ENCODE measurements around the gene PRDM15.

Gene PRDM15

DNA sequence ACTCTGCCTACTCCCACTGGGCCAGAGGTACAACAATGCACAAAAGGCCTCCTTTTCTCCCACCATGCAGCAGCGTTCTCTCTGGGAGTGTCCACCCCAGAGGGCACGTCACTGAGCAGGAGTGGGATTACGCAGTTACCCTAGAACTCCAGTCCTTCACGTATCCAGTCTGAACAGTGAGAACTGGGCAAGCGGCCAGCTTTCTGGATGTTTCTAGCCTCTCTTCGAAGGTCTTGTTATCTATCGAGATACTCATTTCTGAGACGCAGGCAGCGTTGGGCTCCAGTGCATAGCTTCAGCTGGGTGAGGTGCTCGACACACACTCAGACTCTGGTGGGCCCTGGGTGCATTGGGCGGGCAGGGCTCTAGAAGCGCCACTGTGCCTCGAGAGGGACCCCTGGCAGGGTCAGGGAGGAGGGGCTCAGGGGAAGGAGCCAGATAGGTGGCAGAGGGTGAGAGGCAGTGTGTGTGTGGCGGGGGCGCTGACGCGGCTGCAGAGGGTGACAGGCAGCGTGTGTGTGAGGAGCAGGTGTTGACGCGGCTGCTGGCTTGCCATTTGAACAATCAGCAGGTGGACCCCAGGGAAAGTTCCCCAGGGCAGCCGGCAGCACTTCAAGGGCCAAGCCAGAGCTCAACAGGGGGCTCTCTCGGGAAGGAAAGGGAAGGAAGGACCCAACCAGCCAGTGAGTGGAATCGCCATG is 27.9 kb downstream of the PRDM15 start:
- DNase-seq (ENCODE audit: low read depth): no peak
- no peak overlapping the region for H3K4me3 ChIP-seq (ENCODE audit: low read length)
- TF ChIP-seq, protein P1, sequence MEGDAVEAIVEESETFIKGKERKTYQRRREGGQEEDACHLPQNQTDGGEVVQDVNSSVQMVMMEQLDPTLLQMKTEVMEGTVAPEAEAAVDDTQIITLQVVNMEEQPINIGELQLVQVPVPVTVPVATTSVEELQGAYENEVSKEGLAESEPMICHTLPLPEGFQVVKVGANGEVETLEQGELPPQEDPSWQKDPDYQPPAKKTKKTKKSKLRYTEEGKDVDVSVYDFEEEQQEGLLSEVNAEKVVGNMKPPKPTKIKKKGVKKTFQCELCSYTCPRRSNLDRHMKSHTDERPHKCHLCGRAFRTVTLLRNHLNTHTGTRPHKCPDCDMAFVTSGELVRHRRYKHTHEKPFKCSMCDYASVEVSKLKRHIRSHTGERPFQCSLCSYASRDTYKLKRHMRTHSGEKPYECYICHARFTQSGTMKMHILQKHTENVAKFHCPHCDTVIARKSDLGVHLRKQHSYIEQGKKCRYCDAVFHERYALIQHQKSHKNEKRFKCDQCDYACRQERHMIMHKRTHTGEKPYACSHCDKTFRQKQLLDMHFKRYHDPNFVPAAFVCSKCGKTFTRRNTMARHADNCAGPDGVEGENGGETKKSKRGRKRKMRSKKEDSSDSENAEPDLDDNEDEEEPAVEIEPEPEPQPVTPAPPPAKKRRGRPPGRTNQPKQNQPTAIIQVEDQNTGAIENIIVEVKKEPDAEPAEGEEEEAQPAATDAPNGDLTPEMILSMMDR (conservative IDR thresholded peaks at IDR 0.05; ENCODE audit: low read depth, low read length): no peak

DNA sequence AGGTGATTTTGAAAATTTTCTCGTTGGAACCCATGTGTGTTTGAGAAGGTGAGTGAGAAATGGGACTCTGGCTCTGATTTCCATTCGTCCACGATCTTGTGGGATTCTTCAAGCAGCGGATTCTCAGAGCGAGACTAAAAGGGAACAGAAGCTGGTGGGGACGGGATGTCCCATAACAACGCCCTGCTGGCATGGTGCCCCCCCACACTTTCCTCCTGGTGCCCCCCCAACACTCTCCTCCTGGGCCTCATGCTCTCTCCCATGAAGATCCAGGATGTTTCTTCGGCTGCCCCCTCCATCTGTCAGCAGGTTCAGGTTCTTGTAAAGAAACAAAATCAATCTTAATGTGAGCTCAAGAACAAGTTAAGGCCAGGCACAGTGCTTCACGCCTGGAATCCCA is 29.1 kb downstream of the PRDM15 start:
- no peak overlapping the region for H3K4me3 ChIP-seq (ENCODE audit: low read length)

DNA sequence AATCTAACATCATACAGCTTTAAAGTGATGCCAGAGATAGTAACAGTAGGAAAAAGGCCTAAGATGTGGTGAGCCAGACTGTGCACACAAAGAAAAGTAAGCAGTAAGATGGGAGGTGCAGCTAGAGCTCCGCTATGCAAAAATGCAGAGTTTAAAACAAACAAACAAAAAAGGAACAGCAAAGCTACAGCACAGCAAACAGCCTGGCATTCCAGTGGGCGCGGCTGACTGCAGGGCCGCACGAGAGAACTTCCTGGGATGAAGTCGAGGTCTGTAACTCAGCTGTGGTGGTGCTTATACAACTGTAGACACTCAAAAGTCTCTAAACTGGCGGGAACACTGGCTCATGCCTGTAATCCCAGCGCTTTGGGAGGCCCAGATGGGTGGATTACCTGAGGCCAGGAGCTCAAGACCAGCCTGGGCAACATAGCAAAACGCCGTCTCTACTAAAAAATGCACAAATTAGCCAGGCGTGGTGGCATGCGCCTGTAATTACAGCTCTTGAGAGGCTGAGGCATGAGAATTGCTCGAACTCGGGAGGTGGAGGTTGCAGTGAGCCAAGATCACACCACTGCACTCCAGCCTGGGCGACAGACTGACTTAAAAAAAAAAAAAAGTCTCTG is 30.1 kb downstream of the PRDM15 start:
- DNase-seq (ENCODE audit: low read depth): no peak
- H3K4me3 ChIP-seq (ENCODE audit: low read length): no peak overlapping the region
- TF ChIP-seq, protein P1 (conservative IDR thresholded peaks at IDR 0.05; ENCODE audit: low read depth, low read length): no peak

More for the DNA sequence above, 29.1 kb downstream of the PRDM15 start:
- no peak for DNase-seq (ENCODE audit: low read depth)
- TF ChIP-seq, protein P1 (conservative IDR thresholded peaks at IDR 0.05; ENCODE audit: low read depth, low read length): no peak

DNA sequence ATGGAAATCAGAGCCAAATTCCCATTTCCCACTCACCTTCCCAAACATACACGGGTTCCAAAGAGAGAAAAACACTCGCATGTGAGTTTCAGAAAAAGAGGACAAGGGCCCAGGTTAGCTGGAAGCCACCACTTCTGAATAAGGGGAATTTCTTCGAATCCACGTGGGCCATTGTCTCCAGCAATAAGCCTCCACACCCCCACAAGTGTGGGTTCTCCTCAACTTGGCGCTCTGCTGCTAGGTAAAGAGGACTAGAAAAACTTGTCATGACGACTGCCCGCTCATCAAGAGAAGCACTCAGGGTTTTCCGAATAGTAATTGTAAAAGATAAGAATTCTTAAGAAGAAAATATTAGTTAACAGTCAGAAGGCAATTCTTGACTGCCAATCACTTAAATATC is 30.6 kb downstream of the PRDM15 start:
- TF ChIP-seq, protein P1 (conservative IDR thresholded peaks at IDR 0.05; ENCODE audit: low read depth, low read length): no peak
- no peak for DNase-seq (ENCODE audit: low read depth)
- no peak overlapping the region for H3K4me3 ChIP-seq (ENCODE audit: low read length)

DNA sequence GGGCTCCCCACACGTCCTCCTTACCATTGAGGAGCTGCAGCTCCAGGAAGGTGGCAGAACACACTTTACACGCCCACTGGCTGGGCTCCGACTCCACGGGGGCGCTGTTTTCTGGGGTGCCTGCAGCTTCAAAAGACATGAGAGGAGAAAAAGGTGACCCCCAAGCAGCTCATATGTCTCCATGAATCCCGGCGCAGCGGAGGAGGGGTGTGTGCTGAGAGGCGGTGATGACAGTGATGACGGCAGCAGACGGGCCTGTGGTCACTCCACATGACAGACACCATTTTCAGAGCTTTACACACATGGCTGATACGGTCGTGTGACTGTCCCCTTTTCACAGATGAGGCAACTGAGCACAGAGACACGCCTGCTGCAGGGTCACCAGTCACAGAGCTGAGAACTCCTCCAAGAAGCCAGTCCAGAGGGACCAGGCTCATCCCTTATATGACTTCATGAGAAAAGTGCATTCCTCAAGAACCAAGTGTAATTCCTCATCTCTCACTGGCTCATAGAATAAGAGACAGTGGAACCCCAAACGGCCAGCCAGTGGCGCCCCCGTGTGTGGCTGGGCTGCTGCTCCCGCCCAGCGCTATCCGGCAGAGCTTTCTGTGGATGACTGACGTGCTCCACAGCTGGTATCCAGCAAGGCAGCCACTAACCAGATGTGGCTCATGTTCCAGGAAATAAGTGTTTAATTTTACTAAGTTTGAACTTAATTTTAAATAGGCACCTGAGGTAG is 31.9 kb downstream of the PRDM15 start:
- H3K4me3 ChIP-seq (ENCODE audit: low read length): no peak overlapping the region

DNA sequence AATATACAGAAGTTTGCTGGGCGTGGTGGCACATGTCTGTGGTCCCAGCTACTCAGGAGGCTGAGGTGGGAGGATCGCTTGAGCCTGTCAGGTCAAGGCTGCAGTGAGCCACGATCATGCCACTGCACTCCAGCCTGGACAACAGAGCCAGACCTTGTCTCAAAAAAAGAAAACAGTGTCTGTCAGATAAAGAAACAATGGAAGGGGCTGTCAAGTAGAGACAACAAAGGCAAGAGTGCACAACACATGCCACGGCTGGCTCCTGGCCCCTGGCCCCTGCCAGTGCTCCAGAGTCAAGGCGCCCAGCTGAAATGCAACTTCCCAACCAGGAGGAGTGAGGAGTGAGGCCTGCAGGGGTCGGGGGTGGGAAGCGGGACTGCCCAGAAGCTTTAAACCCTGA is 32.6 kb downstream of the PRDM15 start:
- TF ChIP-seq, protein P1 (conservative IDR thresholded peaks at IDR 0.05; ENCODE audit: low read depth, low read length): no peak
- H3K4me3 ChIP-seq (ENCODE audit: low read length): no peak overlapping the region
- DNase-seq (ENCODE audit: low read depth): no peak

More for the DNA sequence above, 31.9 kb downstream of the PRDM15 start:
- TF ChIP-seq, protein P1 (conservative IDR thresholded peaks at IDR 0.05; ENCODE audit: low read depth, low read length): peak; percentile 19
- no peak for DNase-seq (ENCODE audit: low read depth)

Measured in retinal pigment epithelial cell (primary cell).